SU-DHL-6 (cell line): ENCODE measurements around the gene NXNL1.

Experiments
- H2AFZ ChIP-seq: fragments of 200-600 bp; sonication (generic); 2 replicates; pipeline ENCODE4 v1.6.1; 2014; ENCODE audit warnings: low read depth, mild to moderate bottlenecking, moderate library complexity, mixed read lengths, antibody characterized with exemption, low read length; ENCODE audit not compliant: severe bottlenecking
- H3F3A ChIP-seq: fragments of 200-600 bp; shearing (Covaris generic); 2 replicates; pipeline ENCODE4 v1.6.0; 2016; ENCODE audit warnings: antibody characterized with exemption, mild to moderate bottlenecking; ENCODE audit not compliant: insufficient read depth
- H3K27ac ChIP-seq: fragments of 200-600 bp; sonication (generic); 2 replicates; pipeline ENCODE4 v1.5.1; 2016; ENCODE audit warnings: low read depth, mild to moderate bottlenecking, low read length, moderate library complexity, mixed read lengths
- H3K27me3 ChIP-seq: fragments of 200-600 bp; sonication (generic), shearing (Covaris generic); 2 replicates; pipeline ENCODE4 v1.6.0; 2014; ENCODE audit warnings: mild to moderate bottlenecking, low read length
- H3K36me3 ChIP-seq: fragments of 200-600 bp; sonication (generic); 2 replicates; pipeline ENCODE4 v1.6.1; 2014; ENCODE audit warnings: mild to moderate bottlenecking, low read length, mixed read lengths
- H3K4me2 ChIP-seq: fragments of 300-600, 200-600 bp; shearing (Covaris generic), sonication (generic); 2 replicates; pipeline ENCODE4 v1.6.0; 2014; ENCODE audit warnings: low read length, low read depth, mild to moderate bottlenecking; ENCODE audit not compliant: poor library complexity, severe bottlenecking
- H3K4me3 ChIP-seq: fragments of 200-600 bp; sonication (generic); 2 replicates; pipeline ENCODE4 v1.5.1; 2014; ENCODE audit warnings: antibody characterized with exemption, low read length, mild to moderate bottlenecking, mixed read lengths; ENCODE audit not compliant: insufficient read depth, poor library complexity, severe bottlenecking
- H3K79me2 ChIP-seq: fragments of 200-600 bp; sonication (generic); 2 replicates; pipeline ENCODE4 v1.6.1; 2014; ENCODE audit warnings: mild to moderate bottlenecking, low read length, moderate library complexity; ENCODE audit not compliant: insufficient read depth
- H3K9ac ChIP-seq: fragments of 200-600 bp; sonication (generic); 2 replicates; pipeline ENCODE4 v1.7.0; 2014; ENCODE audit warnings: mild to moderate bottlenecking, low read length
- H3K9me2 ChIP-seq: fragments of 200-600 bp; sonication (generic); replicated peaks from 2 replicates; pipeline ENCODE4 v1.6.1; 2014; ENCODE audit warnings: low read length; ENCODE audit not compliant: insufficient read depth
- H3K9me3 ChIP-seq: fragments of 200-600 bp; sonication (generic); 2 replicates; pipeline ENCODE4 v1.6.1; 2014; ENCODE audit warnings: low read length, mixed read lengths; ENCODE audit not compliant: insufficient read depth
- H4K20me1 ChIP-seq: fragments of 200-600 bp; sonication (generic); 2 replicates; pipeline ENCODE4 v1.6.1; 2014; ENCODE audit warnings: low read depth, mild to moderate bottlenecking, antibody characterized with exemption, low read length, moderate library complexity, mixed read lengths
- EZH2phosphoT487 ChIP-seq: fragments of 200-600 bp; sonication (generic), shearing (Covaris generic); conservative IDR thresholded peaks from 2 replicates; pipeline ENCODE4 v1.6.1; 2018; ENCODE audit warnings: mild to moderate bottlenecking, antibody characterized with exemption, low read length, moderate library complexity, mixed read lengths
- TF ChIP-seq, protein P1 (sequence below): fragments of 200-600 bp; sonication (generic); IDR thresholded peaks from one replicate; pipeline ENCODE4 v1.5.1; 2017; ENCODE audit warnings: antibody characterized with exemption, mild to moderate bottlenecking, low read length, moderate library complexity; ENCODE audit not compliant: insufficient read depth, poor library complexity, severe bottlenecking

The NXNL1 gene

DNA sequence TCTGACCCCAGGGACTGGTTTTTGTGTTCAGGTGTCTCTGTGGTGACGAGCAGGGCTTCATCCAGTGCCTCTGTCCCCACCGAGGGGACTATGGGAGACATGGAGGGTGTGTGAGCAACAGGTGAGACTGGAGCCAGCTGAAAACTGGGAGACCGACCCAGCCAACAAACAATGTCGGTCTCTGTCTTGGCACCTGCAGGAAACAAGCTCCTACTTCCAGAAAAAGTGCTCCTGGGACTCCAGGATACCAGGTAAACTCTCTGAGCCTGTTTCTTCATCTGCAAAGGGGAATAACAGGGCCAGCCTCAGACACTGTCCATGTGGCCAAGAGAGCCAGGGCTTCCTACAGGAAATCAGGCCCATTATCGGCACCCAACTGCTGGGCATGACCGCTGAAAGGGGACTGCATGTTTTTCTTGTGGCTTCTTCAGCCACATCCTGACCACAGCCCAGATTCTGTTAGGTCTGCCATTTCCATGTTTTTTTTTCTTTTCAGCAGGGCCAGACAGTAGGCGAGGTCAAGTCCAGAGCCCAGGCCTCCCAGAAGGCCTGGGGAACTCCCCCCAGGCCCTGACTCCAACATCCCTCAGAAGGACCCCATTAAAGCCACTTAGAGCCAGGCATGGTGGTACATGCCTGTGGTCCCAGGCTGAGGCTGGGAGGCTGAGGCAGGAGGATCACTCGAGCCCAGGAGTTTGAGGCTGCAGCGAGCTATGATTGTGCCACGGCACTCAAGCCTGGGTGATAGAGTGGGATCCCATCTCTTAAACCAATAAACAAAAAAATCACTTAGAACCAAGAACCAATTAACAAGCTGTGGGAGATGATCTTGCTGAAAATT lies 54.5 kb downstream of the NXNL1 start:
- no peaks in the 10 kb centered on the region for H3K9me3 ChIP-seq
- H3K36me3 ChIP-seq: no peaks in the 10 kb centered on the region
- peak overlapping the region; percentile 69 for H3K27ac ChIP-seq
- H3K27me3 ChIP-seq: no peaks in the 10 kb centered on the region
- TF ChIP-seq, protein P1, sequence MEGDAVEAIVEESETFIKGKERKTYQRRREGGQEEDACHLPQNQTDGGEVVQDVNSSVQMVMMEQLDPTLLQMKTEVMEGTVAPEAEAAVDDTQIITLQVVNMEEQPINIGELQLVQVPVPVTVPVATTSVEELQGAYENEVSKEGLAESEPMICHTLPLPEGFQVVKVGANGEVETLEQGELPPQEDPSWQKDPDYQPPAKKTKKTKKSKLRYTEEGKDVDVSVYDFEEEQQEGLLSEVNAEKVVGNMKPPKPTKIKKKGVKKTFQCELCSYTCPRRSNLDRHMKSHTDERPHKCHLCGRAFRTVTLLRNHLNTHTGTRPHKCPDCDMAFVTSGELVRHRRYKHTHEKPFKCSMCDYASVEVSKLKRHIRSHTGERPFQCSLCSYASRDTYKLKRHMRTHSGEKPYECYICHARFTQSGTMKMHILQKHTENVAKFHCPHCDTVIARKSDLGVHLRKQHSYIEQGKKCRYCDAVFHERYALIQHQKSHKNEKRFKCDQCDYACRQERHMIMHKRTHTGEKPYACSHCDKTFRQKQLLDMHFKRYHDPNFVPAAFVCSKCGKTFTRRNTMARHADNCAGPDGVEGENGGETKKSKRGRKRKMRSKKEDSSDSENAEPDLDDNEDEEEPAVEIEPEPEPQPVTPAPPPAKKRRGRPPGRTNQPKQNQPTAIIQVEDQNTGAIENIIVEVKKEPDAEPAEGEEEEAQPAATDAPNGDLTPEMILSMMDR: no peak
- no peak for TF ChIP-seq EZH2phosphoT487
- H3K4me3 ChIP-seq: peak overlapping the region; percentile 53
- peak overlapping the region; percentile 63 for H3K4me2 ChIP-seq
- H3K9ac ChIP-seq: peak overlapping the region; percentile 49
- H3K79me2 ChIP-seq: peaks cover 8% of the 10 kb centered on the region; the same call in 1 of the 2 replicates
- peak overlapping the region; percentile 45 for H2AFZ ChIP-seq
- H3F3A ChIP-seq: peaks cover 7% of the 10 kb centered on the region; the same call in 1 of the 2 replicates
- no peaks in the 10 kb centered on the region for H3K9me2 ChIP-seq
- H4K20me1 ChIP-seq: no peaks in the 10 kb centered on the region
